GM18873 (cell line): Measurements from ENCODE around the gene GTPBP1.

Experiments used
- ATAC-seq: cut with Tn5 transposase; IDR thresholded peaks from one replicate; pipeline ENCODE4 v1.9.1; 2021; ENCODE audit warnings: mild to moderate bottlenecking, moderate library complexity, moderate number of reproducible peaks; ENCODE audit not compliant: unreplicated experiment, low FRiP score

The GTPBP1 gene

DNA sequence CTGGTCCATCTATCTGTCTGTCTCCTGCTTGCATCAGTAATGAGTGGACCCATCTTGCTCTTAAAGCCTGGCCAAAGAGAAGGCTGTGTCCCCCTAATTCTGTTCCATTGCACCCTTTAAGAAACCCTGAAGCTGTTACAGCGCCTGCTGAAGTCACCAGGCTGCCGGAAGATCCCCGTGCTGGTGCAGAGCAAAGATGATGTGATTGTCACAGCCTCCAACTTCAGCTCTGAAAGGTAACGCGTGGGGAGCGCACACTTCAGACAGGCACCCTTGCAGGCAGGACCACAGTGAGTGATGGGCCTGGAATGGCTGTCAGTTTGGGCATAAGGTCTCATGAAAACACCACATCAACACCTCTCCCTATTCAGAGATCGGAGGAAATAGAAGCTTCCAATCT is 18.4 kb downstream of the GTPBP1 start:
- ATAC-seq, result no peak

- ATAC-seq, result no peak
These were observed 19.3 kb downstream of the GTPBP1 start for GRCh38 chr22:38724926-38725571.

DNA sequence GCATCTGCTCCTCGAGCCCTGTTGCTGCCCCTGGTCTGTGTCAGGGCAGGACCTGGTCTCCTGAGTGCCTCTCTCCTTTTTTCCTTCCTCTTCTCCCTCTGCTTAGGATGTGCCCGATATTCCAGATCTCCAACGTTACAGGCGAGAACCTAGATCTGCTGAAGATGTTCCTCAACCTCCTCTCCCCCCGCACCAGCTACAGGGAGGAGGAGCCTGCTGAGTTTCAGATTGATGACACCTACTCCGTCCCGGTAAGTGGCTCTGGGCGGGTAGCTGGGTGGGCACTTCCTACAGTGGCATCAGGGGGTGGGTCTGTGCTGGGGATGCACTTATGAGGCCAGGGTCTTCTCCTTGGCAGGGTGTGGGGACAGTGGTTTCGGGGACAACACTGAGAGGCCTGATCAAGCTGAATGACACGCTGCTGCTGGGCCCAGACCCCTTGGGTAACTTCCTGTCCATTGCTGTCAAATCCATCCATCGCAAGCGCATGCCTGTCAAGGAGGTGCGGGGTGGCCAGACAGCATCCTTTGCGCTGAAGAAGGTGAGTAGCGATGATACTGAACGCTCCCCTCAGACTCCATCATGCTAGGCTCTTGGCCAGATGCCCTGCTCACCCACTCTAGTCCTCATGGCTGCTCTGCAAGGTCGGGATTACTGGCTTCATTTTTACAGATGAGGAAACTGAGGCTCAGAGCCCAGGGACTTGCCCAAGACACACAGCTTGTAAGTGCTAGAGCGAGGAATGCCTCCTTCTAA is 20.3 kb downstream of the GTPBP1 start:
- ATAC-seq, result no peak

DNA sequence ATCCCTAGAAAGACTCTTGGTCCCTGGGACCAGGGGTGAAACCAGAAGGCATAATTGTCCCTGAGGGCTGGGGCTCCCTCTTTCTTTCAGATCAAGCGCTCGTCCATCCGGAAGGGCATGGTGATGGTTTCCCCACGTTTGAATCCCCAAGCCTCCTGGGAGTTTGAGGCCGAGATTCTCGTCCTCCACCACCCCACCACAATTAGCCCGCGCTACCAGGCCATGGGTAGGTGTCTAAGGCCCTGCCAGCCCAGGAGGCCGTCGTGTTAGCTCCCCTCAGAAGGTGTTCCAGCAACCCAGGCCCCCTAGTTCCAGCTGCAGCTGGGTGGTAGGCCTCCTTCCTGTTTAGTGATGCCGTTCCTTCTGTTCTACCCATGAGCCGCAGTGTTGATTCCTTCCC is 21.4 kb downstream of the GTPBP1 start:
- no peak for ATAC-seq

DNA sequence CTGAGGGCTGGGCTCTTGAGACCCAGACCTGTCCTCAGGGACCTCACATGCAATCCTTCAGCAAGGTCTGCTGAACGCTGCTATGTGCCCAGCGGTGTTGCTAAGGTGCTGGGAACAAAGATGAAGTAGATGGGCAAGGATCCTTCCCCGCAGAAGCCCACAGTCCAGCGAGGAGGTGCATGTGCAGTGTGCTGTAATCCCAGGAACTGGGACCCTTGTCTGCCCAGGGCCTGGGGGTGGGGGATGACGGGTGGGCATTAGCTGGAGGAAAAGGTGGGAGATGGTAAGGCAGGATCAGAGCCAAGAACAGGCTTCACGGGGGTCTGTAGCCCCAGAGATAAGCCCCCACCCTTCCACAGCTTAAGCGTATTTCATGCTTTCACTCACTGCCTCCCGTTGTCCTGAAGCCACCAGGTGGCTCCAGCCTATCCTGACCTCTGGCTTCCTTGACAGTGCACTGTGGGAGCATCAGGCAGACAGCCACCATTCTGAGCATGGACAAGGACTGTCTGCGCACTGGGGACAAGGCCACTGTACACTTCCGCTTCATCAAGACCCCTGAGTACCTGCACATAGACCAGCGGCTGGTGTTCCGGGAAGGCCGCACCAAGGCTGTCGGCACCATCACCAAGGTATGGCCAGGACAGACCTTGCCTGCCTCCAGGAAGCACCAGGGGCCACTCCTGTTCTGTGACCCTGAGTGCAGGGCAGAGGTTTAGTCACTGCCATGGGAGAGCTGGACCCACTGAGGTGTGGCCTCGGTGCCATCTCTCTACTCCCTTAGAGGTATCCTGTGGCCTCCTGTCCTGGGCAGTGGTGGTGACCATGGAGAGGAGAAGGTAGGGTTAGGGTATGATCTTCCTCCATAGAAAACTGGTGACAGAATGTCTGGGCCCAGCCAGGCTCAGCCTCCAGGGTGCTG is 22.0 kb downstream of the GTPBP1 start:
- ATAC-seq, result no peak

DNA sequence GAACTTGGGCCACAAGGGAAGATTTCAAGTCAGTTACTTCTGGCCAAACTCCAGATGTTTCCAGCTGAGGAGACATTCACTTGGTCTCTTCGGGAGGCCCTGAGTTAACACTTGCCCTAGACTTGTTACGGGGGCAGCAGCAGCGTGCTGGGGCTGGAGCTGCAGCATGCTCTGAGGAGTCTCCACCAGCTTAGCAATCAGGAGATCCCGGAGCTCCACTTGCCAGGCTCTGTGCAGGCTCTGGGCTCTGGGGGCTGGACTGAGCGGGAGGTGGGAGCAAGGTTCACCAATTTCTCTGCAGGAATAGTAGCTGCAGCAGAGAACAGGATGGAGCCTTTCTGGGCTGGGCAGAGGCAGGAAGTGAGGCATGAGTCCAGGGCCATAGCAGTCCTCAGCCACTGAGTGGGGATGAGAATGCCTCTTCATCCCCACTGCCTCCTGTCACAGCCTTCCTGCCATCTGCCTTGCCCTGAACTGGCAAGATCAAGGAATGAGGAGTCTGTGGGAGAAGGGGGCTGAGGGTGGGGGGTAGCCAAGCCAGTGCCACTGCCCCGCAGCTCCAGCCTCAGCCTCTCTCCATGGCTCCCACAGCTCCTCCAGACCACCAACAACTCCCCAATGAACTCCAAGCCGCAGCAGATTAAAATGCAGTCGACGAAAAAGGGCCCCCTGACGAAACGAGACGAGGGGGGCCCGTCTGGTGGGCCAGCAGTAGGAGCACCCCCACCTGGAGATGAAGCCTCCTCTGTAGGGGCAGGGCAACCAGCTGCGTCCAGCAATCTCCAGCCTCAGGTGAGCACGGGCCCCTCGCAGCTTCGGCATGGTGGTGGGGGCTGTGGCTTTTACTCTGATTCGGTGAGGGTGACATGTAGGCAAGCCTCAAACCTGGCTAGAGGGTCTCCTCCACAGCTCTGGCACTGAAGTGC is 23.4 kb downstream of the GTPBP1 start:
- no peak for ATAC-seq

DNA sequence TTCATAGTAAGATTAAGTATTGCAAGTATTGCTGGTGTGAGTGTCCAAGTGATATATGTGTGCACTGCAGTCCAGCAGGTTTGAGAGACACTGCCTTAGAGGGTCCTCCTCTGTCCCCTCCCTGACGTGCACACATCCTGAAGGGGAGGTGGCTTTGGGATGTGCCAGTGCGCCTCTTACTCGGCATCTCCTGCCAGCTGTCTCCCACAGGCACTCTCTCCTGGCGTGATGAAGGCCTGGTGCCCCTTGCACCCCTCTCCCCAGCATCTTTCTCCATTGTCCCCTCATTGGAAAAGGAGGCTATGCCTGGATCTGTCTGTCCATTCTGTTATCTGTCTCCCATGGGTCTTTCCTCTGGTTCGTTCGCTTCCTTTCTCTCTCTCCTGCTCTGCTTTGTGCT is 24.2 kb downstream of the GTPBP1 start:
- ATAC-seq, result no peak

GRCh38 chr22:38730411-38730871 is 24.7 kb downstream of the GTPBP1 start:
- ATAC-seq, result no peak

DNA sequence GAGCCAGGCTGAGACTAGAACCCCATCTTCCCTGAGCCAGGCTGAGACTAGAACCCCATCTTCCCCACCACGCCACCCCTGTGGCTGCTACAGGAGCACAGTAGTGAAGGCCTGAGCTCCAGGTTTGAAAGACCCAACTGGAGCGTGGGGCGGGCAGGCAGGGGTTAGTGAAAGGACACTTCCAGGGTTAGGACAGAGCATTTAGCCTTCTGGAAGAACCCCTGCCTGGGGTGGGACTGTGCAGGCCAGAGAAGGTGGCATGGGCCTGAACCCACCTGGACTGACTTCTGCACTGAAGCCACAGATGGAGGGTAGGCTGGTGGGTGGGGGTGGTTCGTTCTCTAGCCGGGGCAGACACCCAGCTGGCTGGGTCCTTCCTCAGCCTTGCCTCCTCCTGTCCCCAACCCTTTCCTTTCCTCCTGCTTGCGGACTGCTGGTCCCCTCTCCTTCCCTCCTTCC is 26.0 kb downstream of the GTPBP1 start:
- ATAC-seq, result no peak

DNA sequence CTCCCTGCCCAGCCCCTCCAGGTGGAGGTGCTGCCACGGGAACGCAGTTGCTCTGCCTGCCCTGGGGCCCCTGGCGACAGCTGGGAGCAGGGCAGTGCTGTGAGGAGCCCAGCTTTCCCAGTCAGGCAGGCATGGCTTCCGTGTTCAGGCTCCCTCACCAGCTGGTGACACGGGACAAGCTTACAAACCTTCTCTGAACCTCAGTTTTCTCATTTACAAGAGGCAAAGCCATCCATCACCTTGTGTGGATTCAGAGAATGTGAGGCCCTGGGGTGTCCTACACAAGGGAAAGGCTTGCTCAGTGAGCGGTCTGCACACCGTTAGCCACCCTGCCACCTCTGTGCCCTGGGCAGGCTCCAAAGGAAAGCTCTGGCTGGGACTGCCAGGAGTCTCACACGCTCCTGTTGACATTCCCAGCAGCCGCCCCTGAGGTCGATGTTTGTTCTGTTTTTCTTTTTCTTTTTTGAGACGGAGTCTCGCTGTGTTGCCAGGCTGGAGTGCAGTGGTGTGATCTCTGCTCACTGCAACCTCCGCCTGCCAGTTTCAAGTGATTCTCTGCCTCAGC is 26.6 kb downstream of the GTPBP1 start:
- no peak for ATAC-seq

DNA sequence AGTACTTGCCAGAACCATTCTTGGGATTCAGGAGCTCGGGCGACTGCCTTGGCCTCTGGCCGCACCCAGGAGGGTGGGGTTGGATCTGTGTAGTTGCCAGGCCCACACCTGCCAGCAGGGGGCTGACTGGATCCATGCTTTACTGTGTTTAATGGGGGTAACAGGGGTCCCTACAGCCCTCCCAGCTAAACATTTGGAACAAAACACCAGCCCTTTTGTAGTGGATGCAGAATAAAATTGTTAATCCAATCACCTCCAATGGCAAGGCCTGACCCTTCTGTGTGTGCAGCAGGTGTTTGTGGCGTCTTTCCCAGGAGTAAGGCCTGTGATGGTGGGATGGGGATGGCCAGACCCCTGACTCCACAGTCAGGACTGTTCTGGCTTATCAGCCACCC is 27.6 kb downstream of the GTPBP1 start:
- ATAC-seq, result no peak

DNA sequence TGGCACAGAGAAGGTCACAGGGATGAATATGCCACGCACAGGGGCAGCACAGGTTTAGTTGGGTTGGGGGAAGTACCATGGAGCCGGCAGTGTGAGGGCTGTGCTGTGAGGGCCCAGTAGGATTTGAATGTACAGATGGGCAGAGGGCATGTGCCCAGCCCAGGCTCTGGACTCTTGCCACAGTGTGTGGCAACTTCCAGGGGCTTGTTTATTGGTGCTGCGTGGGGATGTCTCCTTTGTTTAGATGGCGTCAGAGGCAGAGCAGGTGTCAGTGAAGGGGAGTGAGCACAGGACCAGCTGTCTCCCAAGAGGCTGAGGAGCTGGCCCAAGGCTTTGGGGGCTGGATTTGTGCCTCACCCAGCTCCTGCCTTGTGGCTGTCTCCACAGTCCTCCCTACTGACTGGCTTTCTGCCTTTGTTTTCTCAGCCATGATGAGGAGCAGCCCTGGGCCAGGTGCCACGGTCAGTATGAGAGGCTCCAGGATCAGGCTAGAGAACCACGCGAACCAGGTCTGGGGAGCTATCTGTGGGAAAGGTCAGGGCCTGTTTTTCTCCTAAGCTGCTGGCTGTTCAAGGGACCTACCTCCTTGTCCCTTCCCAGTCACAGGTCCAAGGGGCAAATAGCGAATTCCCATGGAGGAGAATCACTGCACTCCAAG is 28.1 kb downstream of the GTPBP1 start:
- ATAC-seq, result no peak

DNA sequence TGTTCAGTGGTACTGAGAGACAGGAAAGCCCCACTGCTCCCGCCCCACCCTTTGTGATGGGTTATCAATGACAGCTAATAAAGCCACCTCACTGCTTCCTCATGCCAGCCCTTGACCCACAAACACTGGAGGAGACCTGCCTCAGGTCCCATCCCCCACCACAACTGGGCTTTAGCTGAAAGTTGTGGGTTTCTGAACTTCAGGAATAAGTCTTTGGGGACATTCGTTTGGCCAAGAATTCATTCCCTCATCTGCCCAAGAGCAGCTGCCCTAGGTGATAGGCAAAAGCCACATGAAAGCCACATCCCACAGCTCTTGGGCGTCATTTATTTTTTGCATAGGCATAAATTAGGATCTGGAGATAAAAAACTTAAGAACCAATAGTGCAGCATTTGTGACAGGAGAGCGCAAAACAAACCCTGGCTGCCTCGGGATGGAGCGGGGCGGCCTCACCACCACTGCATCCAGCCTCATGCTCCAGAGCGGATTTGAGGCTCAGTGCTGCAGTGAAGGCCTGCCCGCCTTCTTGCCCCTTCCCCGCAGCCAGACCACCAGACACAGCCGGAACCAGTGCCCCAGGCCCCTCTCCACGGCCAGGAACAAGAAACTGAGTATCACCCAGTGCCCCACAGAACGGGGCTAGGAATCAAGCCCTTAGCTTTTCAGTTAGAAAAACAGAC is 28.8 kb downstream of the GTPBP1 start:
- ATAC-seq, result no peak

DNA sequence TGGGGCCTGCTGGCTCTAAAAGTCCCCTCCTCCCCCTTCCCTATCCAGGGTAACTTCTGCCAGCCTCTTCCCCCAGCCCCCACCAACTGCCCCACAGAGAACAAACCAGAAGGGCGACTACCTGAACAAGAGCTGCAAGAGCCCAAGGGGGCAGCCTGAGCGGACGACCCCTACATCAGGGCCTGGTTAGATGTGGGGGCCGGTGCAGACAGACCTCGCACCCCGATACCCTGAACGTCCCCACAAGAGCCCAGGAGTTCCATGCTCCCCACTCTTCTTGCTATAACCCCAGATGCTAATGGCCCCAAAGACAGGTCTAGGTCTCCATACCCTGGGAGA is 29.4 kb downstream of the GTPBP1 start:
- no peak for ATAC-seq

GRCh38 chr22:38735465-38736256 is 29.9 kb downstream of the GTPBP1 start:
- ATAC-seq, result no peak

DNA sequence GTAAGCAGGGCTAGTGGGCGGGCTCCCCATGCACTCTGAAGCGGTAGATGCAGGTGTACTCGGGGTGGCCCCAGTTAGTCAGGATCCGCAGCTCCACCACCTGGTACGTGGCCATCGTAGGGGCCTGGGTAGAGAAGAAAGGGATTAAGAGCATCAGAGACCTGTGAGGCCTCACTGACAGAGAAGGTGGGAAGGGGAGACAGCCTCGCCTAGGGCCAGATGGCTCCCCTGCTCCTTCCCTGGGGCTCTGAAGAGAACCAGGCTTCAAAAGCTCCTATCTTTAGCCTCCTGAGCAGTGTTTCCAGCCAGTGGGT is 30.5 kb downstream of the GTPBP1 start:
- ATAC-seq, result no peak

- ATAC-seq, result no peak
These were observed 31.7 kb downstream of the GTPBP1 start for GRCh38 chr22:38737302-38738060.
